PC-3 (cell line): ENCODE measurements around the gene MARCHF3.

ENCODE experiments used
- CTCF ChIP-seq: fragments of 300-600 bp; sonication (generic); conservative IDR thresholded peaks from 2 replicates; pipeline ENCODE4 v1.5.1; 2017; ENCODE audit warnings: antibody characterized with exemption, low read depth, mild to moderate bottlenecking, low read length
- EZH2 ChIP-seq: fragments of 300-600 bp; sonication (generic); IDR thresholded peaks from one replicate; pipeline ENCODE4 v1.6.1; 2017; ENCODE audit warnings: antibody characterized with exemption, mild to moderate bottlenecking, low read length; ENCODE audit not compliant: unreplicated experiment
- EZH2phosphoT487 ChIP-seq: fragments of 300-600 bp; sonication (generic); IDR thresholded peaks from 2 replicates; pipeline ENCODE4 v1.6.1; 2018; ENCODE audit warnings: mild to moderate bottlenecking, antibody characterized with exemption, low read length, borderline replicate concordance

GRCh38 chr5:127056896-127057295 is 26.5 kb upstream of the MARCHF3 start:
- TF ChIP-seq CTCF (no peak), EZH2 (no peak), EZH2phosphoT487 (no peak)
